Stimulated activated CD4-positive, alpha-beta T cell treated with anti-CD3 and anti-CD28 coated beads, TNF-alpha, amount 100 ng/mL, for 48 hours (primary cell): ENCODE measurements around the gene TTC33.
"Not testable (repeated sequence)": the region's sequence is repeated elsewhere in the genome, so short reads cannot be mapped to it uniquely, and the experiment has no call there.

Source experiments
- DNase-seq, 3 donors: peaks; one replicate each; pipeline ENCODE4 v3.0.0-alpha.2; 2020; ENCODE audit warnings: low read depth in 3 of 3

The TTC33 gene

DNA sequence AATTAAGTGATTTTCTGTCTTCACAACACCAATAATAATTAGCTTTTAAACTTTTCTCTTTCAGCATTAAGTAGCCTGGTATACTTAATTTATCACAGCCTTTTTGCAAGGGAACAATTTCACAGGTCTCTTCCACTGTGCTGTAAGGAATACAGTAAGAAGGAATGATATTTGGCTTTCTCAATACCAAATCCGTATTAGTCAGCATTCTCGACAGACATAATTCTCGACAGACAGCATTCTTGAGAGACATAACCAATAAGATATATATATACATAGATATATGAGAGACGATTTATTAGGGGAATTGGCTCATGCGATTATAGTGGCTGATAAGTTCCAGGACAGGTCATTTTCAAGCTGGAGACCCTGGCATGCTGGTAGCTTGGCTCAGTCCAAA lies 24.4 kb upstream of the TTC33 start:
- DNase-seq: no peak

DNA sequence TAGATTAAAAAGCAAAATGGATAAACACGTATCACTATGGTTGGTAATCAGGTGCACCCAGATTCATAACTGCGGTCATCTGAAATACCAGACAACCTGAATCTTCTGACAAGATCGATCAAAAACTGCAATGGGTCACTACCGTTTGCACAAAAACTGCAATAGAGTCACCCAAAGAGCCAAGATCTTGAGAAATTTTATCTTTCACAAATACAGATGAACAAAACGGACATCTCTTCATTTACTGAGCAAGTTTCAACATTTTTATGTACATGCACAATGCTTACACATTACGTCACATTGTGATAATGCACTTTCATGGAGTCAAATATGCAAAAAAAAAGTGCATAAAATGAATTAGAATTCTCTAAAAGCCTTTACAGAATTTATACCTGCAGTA lies 23.8 kb upstream of the TTC33 start:
- no peak for DNase-seq

DNA sequence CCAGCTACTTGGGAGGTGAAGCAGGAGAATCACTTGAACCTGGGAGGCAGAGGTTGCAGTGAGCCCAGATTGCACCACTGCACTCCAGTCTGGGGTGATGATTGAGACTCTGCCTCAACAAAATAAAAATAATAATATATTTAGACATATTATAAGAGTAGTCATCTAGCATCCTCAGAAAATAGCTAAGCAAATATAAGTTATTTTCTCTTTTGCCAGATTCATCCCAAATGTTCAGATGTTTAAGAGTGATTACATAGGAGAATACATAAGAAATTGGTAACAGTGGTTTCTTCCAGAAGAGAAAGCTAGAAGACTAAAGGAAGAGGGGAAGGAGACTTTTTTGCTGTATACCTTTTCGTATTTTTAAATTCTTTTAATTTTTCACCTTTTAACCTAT lies 22.4 kb upstream of the TTC33 start:
- no peak for DNase-seq

DNA sequence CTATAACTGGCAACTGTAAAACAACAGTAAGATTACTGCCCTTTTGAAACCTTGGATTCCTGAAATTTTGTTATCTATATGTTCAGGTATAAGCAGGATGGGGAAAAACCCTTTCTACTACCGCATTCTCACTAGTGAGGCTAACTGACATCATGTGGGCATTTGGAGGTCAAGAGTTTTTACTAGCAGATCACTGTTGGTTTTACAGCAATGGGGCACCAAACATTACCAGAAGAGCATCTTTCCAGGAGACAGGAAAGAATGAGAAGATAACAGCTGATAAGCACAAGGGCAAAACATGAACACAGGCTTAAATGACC lies 20.9 kb upstream of the TTC33 start:
- DNase-seq: no peak

- DNase-seq: no peak
Observed at GRCh38 chr5:40775846-40776657, 20.3 kb upstream of the TTC33 start.

GRCh38 chr5:40775085-40775845 lies 19.5 kb upstream of the TTC33 start:
- no peak for DNase-seq

- no peak for DNase-seq
Observed at GRCh38 chr5:40774623-40775022, 18.9 kb upstream of the TTC33 start.

DNA sequence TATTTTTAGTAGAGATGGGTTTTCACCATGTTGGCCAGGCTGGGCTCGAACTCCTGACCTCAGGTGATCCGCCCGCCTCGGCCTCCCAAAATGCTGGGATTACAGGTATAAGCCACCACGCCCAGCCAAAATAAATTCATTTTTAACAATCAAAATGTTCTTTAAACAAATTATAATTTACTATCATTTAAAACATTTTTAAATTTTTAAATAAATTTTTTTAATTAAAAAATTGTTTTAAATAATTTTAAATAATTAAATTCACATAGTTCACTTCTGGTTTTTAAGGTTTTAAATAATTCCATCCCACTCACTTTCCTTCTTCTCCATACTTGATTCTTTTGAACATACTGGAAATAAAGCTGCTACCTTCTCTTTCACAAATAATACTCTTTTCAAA lies 15.0 kb upstream of the TTC33 start:
- no peak for DNase-seq

- DNase-seq: no peak
Observed at GRCh38 chr5:40762705-40763104, 6.9 kb upstream of the TTC33 start.

DNA sequence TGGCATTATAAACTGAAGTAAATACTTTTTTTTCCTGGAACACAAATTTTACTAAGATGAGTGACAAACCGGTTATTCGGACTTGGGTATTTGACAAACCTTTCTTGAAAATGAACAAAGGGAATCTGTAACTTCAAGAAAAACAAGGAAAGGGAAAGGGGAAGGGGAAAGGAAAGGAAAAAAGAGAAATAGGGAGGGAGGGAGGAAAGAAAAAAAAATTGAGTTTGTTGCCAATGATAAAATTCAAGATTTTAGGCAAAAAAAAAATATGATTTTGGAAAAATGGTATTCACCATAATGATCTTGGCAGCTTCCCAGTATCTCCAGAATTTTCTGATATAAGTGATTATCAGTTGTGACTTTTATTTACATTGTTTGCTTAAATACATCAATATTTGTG lies 1.6 kb upstream of the TTC33 start:
- no peak for DNase-seq

- DNase-seq: peak; percentile 39 to 48 (median 47)
Observed at GRCh38 chr5:40755093-40755406, 711 bp downstream of the TTC33 start.

GRCh38 chr5:40754381-40755092 lies 1.2 kb downstream of the TTC33 start:
- no peak for DNase-seq

DNA sequence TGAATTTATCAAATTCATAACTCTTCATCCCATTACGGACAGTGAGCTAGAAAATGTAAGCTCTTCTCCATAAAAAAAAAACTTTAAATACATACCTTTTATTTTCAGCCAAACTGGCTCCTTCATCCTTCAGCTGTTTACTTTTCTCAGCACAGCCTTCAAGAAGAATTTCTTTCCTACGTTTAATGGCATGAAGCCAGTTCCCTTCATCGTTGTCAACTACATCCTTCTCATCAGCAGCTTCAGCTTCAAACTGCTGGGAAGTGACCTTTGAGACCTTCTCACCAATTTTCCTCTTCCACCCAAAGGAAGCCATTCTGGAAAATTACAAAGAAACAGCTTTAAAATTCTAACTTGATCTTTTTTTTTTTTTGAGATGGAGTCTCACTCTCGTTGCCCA lies 9.1 kb downstream of the TTC33 start:
- no peak for DNase-seq

- no peak for DNase-seq
Observed at GRCh38 chr5:40743771-40744170, 12.0 kb downstream of the TTC33 start.

- no peak for DNase-seq
Observed at GRCh38 chr5:40738502-40738901, 17.3 kb downstream of the TTC33 start.

- no peak for DNase-seq
Observed at GRCh38 chr5:40736103-40736875, 19.5 kb downstream of the TTC33 start.

GRCh38 chr5:40735609-40736008 lies 20.2 kb downstream of the TTC33 start:
- no peak for DNase-seq

GRCh38 chr5:40734986-40735385 lies 20.8 kb downstream of the TTC33 start:
- DNase-seq: no peak

DNA sequence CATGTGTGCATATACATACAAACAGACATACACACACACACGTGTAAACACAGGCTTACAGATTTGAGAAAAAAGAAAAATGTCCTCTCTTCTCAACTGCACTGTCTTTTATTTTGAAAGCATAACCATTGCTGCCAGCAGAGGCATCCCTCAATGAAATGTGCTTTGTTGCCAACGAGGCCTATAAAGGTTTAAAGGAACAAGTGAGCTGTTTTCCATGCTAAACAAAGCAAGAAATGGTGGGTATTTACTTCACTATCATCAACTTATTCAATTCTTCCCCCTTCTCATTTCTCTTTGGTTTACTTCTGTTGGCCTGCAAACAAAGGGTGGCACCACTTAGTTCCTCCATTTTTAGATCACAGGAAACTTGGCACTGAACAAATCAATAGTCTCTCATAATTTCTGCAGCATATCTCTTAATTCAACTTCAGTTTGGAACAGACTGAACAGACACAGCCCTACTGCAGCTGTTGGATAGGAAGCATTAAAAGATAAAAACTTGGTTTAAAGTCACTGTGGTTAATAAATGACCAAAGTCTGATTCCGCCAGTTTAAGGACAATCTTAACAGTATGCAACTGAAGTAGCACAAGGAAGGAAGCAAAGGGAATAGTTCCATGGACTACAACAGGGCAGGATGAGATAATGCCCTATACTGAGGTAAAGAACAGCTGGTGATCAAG lies 21.7 kb downstream of the TTC33 start:
- DNase-seq: no peak

DNA sequence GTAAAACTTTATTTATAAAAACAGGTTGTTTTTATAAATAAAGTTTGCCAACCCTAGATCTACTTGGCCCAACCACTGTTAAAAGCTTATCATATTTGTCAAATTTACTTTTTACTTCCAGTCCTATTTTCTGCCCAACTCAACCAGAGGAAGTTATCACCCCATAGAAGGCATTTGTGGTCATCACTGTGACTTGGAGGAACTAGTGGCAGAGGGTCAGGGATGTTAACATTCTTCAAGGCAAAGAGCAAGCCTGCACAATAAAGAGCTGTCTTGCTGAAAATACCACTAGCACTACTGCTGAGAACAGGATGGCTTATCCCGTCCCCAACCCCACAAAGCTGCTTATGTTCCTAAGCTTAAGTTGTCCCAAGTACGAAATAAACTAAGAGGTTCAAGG lies 22.3 kb downstream of the TTC33 start:
- no peak for DNase-seq

GRCh38 chr5:40722497-40722911 lies 33.3 kb downstream of the TTC33 start:
- not testable (repeated sequence) for DNase-seq

- DNase-seq: no peak
Observed at GRCh38 chr5:40720069-40720468, 35.7 kb downstream of the TTC33 start.
